GM11168 (cell line): Measurements from ENCODE around the gene CD200.
"Not testable (repeated sequence)": the region's sequence is repeated elsewhere in the genome, so short reads cannot be mapped to it uniquely, and the experiment has no call there.

ENCODE experiments used
- in situ Hi-C: fragments of 300-500 bp; cut with MboI; formaldehyde crosslinking; loops from one replicate; pipeline ENCODE4 v1.12.0; 2022; ENCODE audit warnings: low sequenced_read_pairs; ENCODE audit not compliant: unreplicated experiment

CD200 gene

DNA sequence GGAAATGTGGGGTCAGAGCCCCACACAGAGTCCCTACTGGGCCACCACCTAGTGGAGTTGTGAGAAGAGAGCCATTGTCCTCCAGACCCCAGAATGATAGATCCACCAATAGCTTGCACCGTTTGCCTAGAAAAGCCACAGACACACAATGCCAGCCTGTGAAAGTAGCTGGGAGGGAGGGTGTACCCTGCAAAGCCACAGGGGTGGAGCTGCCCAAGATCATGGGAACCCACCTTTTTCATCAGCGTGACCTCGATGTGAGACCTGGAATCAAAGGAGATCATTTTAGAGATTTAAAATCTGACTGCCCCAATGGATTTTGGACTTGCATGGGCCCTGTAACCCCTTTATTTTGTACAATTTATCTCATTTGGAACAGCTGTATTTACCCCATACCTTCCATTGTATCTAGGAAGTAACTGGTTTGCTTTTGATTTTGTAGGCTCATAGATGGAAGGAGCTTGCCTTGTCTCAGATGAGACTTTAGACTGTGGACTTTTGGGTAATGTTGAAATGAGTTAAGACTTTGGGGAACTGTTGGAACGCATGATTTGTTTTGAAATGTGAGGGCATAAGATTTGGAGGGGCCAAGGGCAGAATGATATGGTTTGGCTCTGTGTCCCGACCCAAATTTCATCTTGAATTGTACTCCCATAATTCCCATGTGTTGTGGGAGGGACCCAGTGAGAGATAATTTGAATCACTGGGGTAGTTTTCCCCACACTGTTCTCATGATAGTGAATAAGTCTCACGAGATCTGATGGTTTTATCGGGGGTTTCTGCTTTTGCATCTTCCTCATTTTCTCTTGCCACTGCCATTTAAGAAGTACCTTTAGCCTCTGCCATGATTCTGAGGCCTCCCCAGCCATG is 49.0 kb downstream of the CD200 start:
- in situ Hi-C loops = no loop called here

DNA sequence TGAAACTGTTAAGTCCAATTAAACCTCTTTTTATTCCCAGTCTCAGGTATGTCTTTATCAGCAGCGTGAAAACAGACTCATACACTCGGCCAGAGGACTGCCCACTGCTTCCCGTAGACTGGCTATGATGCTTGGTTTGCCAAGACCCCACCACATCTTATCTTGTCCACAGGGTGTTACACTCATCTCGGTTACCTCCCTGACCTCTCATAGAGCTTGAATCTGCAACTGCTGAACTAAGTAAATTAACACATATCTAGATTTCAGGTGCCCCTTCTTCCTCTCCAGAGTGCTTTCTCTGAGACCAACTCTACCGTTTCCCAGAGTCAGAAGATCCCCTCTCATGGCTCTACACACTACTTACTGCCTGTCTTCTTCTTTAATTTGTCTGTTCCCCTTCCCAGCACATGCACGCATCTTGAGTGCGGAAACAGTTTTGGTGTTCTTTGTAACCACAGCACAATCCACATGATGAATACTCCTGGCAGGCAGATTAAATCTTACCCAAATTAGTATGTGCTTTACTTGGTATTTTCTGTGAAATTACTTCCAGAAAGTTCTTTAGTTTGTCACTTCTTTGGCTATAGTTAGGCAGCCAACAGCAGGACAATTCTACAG is 49.7 kb downstream of the CD200 start:
- in situ Hi-C loops = no loop called here

DNA sequence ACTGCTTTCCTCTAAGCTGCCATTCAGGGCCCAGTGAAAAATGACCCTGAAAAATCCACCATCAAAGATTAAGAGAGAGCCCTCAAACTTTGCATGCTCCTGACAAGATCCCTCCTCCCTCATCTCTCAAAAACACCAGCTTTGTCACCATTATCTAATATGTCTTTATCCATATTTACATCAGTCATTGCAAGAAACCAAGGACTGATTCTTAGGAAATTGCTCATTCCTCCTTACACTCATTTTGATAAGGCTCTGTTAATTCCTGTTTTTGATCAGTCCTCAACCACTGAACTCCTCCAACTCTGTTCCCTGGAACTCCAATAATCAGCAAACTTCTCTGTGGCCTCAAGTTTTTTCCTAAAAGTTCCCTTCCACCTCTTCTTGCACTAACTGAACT is 51.8 kb downstream of the CD200 start:
- in situ Hi-C loops = no loop called here

DNA sequence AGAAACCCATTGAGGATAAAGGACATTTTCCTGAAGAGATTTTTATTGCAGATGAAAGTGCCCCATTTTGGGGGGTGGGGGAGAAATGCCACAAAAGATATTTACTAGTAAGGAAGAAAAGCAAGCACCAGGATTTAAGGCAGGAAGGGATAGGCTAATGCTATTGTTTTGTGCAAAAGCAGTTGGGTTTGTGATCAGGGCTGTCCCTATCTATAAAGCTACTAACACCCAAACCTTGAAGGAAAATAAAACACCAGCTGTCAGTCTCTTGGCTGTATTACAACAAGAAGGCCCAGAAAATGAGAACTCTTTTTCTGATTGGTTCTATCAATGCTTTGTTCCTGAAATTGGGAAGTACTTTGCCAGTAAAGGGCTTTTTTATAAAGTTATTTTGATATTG is 56.0 kb downstream of the CD200 start:
- in situ Hi-C loops = no loop called here

DNA sequence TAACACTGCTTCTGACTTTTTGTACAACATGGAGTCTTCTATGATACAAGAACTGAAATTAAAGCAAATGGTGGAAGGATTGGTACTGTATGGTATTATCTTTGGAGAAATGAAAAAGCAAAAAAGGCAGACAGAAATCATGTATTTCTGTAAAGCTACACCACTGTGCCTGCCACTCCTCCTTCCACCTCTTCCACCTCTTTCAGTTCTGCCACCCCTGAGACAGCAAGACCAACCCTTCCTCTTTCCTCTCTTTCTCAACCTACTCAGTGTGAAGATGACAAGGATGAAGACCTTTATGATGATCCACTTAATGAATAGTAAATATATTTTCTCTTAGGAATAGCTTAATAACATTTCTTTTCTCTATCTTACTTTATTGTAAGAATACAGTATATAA is 57.0 kb downstream of the CD200 start:
- in situ Hi-C loops = no loop called here

DNA sequence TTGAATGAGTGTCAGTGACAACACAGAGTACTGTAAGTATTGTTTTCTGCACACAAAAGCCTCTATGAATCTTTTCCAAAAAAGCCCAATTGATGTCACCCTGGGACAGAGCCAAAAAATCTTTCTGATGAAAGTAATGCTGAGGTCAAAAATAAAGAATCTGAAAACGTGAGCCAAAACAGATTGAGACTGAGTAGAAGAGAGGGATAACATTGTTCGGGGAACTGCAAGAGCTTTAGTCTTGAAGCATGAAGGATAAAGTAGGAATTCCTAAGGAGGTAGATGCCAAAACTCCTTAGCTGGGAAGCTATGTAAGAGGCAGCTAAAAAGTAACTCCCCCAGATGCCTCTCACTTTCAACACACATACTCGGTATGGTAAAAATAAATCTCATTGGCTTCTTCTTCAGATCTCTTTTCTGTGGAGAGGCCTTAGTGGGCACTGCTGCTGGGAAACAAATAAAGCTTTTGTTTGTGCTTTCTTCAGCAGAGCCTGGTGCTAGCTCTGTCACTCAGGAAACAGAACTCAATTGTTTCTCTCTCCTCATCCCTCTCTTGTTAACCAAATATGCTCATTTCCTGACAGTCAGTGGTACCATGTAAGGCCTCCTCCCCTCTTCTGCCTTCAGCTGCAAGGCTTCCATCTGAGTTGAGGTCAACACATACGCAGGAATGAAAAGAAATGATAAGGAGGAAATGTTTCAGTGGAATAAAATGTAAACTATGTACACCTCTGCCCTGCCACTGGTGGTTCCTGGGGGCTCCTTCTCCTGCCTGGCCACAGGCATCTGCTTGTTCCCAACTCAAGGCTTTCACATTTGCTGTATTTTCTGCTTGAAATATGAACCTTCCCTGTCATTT is 58.1 kb downstream of the CD200 start:
- in situ Hi-C loops = no loop called here

DNA sequence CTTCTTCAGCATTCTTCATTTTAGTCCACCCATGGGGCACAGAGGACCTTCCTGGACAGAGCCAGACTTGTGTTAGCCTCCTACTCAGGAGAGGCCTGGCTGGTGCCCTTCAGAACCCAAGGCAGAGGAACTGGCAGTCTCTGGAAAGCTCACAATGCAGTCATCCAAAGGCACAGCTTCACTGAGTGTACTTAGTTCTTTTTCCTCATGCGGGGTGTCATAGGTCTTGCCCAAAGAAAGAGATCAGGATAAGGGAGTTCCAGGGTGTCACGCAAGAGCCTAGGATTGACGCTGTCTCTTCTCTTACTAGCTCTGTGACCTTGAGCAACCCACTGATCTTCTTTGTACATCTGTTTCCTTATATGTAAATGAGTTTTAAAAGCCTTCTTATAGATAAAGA is 58.7 kb downstream of the CD200 start:
- in situ Hi-C loops = no loop called here

DNA sequence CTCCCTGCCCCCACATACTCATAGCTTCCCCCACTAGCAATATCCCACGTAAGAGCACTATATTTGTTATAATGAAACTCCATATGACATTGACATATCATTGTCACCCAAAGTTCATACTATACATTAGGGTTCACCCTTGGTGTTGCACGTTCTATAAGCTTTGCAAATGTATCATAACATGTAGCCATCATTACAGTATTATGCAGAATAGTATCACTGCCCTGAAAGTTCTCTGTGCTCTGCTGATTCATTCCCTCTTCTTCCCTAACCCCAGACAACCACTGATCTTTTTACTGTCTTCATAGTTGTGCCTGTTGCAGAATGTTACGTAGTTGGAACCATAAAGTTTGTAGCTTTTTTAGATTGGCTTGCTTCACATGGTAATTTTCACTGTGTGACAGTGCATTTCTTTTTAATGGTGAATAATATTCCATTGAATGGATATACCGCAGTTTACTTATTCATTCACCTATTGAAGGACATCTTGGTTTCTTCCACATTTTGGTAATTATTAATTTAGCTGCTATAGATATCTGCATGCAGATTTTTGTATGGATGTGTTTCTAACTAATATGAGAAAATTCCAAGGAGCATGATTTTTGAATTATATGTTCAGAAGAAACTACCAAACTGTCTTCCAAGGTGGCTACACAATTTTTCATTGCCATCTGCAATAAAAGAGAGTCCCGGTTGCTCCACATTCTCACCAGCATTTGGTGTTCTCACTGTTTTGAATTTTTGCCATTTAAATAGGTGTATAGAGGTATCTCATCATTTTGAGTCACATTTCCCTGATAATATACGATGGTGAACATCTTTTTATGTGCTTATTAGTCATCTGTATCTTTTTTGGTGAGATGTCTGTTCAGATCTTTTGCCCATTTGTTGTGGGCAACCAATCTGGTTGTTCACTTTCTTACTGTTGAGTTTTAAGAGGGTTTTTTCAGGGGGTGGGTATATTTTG is 59.7 kb downstream of the CD200 start:
- in situ Hi-C loops = no loop called here

DNA sequence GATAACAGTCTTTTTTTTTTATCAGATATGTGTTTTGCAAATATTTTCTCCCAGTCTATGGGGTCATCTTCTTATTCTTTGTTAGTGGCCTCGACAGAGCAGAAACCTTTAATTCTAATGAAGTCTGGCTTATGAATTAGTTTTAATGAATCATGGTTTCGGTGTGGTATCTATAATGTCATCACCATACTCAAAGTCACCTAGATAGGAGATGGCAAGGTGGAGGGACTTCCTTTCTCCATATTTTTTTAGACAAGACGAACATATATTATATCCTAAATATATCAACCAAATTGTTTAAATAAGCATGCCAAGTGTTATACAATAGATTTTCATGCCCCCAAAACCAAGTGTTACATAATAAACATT is 60.4 kb downstream of the CD200 start:
- in situ Hi-C loops = no loop called here

DNA sequence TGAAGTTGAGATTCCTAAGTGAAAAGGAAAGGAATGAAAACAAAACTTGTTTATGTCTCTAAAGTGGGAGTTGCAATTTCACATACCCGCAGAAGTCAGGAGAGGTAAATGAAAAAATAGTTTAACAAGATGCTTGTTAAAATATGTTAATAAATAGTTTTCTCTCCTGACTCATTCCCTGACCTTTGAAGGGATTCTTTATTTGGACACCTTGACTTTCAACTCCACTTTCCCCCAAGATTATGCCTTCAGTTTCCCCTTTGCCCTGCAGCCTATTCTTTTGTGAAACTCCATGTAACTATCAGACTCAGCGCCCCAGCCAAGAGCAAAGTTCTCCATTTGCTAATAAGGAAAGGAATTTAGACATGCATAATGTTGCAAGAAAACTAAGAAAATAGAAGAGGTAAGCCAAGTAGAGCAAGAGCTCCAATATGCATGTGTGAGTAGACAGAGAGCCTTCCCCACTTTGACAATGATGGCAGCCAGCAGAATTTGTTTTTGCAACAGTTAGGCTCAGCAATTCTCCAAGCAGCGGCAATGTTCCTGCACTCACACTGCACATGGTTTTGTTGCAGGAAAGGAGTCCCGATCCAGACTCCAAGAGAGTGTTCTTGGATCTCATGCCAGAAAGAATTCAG is 61.2 kb downstream of the CD200 start:
- in situ Hi-C loops = no loop called here

DNA sequence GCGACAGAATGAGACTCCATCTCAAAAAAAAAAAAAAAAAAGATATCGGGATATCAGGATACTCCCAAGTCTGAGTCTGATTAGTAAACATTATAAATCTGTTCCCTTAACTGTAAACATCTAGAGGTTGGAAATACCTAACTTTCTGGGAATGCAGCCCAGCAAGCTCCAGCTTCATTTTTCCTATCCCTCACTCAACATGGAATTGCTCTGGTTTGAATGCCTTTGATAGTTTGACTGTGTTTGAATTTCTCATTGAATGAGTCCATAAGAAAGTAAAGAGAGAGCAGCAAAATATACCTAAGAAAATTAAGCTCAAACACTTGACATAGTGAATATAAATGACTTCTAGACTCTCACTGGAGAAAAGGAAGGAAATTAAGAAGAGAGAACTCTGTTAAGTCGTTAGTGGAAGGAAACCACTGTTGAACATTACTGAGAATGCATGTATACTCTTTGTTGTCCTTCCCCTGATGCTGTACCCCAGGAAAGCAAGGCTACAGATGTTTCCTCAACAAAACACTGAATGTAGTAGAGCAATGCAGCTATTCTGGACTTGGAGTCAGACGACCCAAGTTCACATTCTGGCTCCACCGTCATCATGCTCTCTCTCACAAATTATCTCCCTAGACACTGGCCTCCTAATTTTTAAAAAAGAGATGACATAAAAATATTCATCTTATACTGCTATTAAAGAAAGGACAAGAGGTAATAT is 62.4 kb downstream of the CD200 start:
- in situ Hi-C loops = no loop called here

DNA sequence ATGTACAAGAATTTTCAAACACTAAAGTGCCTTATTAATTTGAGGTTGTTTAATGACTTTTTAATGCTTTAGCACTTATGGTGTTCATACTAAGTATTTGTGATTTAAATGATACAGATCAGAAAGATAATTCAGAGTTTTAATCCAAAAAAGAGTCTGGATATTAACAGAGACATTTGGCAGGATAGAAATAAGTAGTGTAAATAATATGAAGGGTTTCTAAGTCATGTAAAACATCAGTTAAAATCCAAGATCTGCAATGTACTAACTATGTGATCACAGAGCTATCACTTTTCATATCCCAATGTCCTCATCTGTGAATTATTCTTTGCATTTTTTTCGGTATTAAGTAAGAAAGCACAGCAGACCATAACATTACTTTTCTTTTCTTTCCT is 62.9 kb downstream of the CD200 start:
- in situ Hi-C loops = no loop called here

DNA sequence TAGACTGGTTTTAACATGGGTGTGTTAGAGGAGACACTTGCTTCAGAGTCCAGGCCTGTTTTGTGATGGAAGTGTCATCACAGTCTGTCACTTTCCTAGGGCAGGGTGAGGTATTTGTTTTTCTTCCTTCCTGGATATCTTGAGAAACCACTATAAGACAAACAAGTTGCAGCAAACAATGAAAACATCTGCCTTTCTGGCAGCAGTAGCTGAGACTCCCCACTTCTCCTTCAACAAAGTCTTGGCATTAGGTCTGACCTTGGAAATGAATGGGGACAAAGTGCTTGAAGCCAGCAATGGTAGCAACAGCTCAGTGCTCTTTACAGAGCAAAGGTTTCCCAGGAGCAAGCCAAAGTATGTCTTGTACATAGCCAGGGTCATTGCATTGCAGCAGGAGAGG is 64.6 kb downstream of the CD200 start:
- in situ Hi-C loops = no loop called here

DNA sequence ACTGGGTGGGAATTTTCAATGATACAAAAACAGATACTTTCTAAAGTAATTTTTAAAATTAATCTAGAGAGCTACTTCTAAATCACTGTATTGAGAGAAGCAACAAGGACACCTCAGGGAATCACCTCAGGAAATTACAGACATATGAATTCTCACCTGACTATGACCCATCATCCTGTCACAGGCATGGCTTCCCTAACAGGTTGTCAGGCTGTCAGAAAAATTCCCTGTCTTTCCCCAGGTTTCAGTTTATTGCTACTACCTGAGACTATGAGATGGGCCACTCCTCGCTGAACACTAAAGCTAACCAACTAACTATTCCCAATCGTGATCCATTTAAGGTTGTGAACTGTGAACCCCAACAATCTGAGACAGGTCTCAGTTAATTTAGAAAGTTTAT is 66.1 kb downstream of the CD200 start:
- in situ Hi-C loops = no loop called here

DNA sequence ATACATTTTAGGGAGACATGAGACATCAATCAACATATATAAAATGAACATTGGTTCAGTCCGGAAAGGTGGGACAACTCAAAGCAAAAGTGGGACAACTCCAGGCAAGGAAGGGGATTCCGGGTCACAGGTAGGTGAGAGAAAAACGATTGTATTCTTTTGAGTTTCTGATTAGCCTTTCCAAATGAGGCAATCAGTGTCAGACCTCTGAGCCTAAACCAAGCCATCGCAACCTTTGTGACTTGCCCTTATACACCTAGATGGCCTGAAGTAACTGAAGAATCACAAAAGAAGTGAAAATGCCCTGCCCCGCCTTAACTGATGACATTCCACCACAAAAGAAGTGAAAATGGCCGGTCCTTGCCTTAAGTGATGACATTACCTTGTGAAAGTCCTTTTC is 66.6 kb downstream of the CD200 start:
- in situ Hi-C loops = not testable (repeated sequence)

DNA sequence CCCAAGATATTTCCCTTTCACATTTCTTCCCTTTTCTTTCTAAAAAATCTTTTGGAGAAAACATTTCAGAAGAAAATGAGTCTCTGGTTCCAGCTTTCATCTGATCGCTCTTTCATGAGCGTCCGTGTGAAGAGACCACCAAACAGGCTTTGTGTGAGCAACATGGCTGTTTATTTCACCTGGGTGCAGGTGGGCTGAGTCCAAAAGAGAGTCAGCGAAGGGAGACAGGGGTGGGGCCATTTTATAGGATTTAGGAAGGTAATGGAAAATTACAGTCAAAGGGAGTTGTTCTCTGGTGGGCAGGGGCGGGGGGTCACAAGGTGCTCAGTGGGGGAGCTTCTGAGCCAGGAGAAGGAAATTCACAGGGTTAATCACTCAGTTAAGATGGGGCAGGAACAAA is 67.4 kb downstream of the CD200 start:
- in situ Hi-C loops = not testable (repeated sequence)

DNA sequence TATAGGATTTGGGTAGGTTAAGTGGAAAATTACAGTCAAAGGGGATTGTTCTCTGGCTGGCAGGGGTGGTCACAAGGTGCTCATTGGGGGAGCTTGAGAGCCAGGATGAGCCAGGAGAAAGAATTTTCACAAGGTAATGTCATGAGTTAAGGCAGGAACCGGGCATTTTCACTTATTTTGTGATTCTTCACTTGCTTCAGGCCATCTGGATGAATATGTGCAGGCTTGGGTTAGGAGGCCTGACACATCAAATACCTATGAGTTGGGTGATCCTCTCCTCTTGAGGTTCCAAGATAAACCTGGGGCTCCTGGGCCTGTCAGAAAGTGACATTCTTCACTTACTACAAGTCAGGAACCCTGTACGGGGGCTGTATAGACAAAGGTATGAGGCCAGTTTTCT is 68.7 kb downstream of the CD200 start:
- in situ Hi-C loops = no loop called here

DNA sequence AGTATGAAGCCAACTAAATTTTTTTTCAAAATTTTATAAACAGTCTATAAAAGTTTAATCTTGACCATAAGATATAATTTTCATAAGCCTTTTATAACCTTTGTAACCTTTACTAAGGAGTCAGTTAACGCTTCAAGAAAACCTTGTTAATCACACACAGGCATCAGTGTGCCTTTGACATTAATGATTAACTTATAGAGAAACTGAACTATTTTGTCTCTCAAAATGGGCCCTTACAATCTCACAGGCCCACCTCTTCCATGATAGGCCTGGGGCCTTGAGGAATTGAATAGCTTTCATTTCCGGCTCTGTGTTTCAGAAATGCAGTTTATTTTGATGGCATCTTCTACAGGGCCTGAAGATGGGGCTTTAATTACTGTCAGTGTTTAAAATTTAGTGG is 70.1 kb downstream of the CD200 start:
- in situ Hi-C loops = no loop called here
